HG02938 (cell line): ENCODE data around the gene HOXA13.

Experiments
- ATAC-seq: cut with Tn5 transposase; IDR thresholded peaks from one replicate; pipeline ENCODE4 v1.9.1; 2021; ENCODE audit warnings: mild to moderate bottlenecking, moderate library complexity; ENCODE audit not compliant: unreplicated experiment

HOXA13 gene

GRCh38 chr7:27182861-27183681 is 16.8 kb downstream of the HOXA13 start:
- no peak for ATAC-seq

DNA sequence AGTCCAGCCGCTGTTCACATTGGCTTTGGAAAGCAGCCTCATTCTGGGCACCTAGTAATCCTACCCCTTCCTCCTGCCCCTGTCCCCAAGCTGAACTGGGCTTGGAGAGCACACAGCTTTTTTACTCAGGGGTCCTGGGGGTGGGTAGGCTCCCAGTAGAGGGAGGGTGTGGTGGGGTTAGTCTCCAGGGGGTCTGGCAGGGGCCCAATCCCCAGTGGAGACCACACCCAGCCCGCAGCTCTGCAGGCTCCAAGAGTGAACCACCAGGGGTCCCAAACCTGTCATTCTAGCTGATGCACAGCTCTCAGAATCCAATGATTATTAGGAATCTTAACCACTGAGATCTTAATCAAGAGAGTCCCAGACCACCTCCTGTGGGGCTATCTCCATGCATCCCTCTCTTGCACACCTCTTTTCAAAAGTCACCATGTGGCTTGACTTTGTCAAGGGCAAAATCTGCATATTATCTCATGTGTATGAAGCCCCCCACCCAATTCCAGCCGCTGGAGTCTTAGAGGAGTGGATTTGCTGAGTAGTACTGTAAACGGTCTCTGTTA is 17.5 kb downstream of the HOXA13 start:
- ATAC-seq: no peak

GRCh38 chr7:27181795-27182275 is 18.1 kb downstream of the HOXA13 start:
- ATAC-seq: no peak

- ATAC-seq: no peak
These were observed 19.2 kb downstream of the HOXA13 start for GRCh38 chr7:27180431-27181420.

DNA sequence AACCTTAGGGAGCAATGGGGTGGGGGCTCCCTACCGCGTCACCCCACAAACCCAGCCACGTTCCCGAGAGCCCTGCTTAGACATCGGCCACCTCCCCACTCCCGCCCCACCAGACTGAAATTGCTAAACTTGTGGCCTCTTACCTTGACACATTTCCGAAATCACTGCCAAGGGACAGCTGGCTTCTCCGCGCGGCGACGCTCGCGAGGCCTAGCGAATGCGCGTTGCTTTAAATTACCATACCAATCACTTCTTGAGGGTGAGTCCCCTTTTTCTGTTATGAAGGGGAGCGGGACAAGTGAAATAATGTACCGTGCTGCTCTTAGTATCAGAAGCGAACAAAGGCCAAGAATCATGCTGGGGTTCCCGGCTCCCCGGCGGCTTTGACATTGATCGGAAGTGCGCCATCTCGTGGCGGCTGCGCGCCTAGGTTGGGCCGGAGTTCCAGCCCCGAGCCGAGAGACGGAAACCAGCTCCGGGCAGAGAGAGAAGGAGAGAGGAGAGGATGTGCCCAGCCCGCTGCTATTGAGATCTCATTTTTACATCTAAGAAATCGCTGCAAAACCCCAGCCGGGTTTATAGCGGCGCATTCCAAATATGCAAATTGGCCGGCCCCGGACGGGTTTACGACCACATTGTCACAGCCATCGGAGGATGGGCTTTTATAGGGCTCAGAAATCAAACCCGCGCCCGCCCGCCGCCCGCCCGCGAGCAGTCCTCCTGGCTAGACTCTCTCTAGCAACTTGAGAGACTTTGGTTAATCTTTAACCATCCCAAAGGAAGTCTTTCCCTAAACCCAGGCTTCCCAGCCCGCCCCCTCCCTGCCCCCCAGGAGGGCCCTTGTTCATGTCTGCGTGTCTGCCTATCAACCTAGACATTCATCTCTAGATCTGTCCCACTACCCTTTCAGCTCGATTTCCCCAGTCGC is 20.1 kb downstream of the HOXA13 start:
- no peak for ATAC-seq

GRCh38 chr7:27179030-27179429 is 20.9 kb downstream of the HOXA13 start:
- no peak for ATAC-seq

GRCh38 chr7:27178366-27178765 is 21.5 kb downstream of the HOXA13 start:
- no peak for ATAC-seq

GRCh38 chr7:27177795-27178320 is 22.0 kb downstream of the HOXA13 start:
- no peak for ATAC-seq

DNA sequence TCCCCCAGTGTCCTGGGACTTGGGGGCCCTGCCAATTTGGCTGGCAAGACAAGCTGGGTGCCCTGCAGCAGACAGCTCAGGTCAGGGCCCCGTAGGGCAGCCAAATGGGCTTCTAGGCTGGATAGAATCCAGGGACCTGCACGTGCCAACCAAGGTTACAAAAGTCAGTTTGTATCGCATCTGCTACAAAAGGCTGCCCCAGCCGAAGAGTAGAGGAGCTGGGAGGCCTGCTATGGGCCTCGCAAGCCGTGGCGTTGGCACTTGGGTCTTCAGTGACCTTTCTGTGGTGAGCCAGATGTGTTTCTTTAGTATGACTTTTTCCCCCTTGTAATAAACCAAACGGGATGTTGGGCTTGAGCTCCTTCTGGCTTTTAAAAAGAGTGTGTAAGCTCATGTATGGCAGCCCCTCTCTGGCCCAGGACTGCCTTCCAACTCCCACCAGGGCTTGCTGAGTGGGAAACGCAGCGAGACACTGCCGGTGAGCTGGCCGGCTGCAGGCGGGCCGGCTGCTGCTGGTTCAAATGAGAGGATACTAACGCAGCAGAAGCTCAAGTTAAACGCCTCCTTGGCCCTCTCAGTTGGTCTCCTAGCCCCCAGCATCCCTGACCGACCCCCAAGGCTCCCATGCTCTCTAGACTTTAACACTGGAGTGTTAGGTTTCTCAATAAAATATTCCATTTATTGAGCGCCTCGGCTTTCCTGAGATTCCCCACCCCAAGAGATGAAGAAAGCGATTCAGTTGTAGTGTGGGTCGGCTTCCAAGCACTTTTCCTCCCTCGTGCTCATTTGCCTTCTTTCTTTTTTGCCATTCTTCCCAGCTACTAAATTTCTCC is 22.7 kb downstream of the HOXA13 start:
- no peak for ATAC-seq

DNA sequence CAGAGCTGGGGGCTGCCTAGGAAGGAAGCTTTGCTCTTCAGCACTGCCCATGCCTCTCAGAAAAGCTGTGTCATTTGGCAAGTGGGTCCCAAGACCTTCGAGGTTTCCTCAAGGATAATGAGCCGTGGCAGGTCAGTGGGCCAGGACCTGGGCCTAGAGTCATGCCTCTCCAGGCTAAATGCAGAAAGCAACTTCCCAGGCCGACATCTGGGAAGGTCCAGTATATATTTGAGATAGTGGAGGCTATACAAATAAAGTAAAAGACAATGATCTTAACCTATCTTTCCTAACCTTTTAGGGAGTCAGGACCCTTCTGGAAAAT is 23.4 kb downstream of the HOXA13 start:
- no peak for ATAC-seq

DNA sequence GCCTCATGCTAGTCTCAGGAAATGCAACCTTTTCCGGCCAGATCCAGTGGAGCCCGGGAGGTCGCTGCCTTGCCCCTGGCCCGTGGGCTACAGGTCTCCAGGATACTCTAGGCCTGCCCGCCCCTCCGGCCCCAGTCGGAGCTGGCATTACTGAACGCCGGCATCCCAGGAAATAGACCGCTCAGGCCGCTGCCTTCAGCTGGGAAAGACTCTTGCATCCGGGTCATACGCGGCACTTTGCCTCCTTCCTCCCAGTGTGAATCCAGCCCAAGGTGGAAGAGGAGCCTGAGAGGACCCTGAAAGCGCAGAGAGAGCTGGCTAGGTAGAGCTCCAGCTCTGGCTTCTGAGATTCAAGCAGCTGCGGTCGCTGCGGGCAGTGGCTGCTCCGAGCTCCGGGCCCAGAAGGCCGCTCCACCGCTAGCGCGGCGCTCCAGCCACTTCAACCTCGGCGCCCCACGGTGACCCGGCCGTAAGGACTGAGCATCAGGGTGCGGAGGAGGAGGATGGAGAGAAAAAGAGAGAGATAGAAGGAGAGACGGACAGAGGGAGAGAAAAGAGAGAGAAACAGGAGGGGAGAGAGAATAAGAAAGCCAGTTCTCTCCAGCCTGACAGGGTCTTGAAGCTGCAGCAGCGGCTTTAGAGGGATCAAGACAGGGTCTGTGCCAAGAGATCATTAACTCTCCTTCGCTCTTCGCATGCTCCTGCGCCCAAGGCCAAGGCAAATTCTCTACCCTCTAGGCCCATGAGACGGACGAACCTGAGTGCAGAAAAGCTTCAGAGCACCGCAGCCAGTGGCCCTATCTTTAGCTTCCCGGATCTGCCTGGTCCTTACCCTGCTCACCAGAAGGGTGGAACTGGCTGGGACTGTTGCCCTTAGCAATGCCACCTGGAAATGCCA is 24.0 kb downstream of the HOXA13 start:
- no peak for ATAC-seq

GRCh38 chr7:27174874-27175625 is 24.8 kb downstream of the HOXA13 start:
- no peak for ATAC-seq

DNA sequence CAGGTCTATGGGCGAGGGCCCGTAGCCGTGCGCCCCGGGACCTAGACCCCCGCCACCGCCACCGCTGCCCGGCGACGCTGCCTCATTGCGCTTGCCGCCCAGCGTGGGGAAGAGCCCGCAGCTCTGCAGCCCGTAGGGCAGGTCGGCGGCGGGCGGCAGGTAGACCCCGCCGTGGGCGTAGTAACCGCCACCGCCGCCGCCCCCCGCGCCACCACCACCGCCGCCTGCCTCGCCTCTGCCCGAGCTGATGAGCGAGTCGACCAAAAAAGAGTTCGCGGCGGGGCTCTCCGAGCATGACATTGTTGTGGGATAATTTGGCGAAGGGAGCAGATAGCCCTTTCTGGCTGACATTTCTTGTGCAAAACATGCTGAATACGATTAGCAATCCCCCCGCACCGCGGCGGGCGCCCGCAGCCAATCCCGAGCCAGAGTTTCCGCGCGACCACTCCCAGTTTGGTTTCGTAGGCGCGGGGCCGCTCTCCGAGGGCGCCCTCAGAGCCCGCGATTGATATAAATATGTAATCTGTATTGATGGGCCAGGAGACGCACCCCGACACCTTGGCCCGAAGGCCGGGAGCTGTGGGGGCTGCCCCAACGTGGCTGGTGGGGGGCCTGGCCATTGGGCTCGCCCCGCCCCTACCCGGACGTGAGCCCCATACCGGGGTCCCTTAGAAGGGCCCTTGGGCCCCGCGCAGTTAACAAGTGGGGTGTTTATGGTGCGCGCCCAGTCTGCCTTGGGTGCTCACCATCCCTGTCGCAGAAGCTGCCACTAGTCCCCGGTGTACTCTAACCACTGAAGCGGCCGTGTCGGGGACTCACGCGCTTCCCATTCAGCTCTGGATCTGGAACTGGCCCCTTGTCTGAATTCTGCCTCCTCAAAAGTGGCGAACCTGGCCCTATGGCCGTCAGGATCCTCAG is 25.7 kb downstream of the HOXA13 start, which contains the start of gene HOXA10:
TSS of gene HOXA10 (minus strand) at position 365 of the 918 bp plus-strand sequence. CDS start at position 351, 14 bp downstream.
- ATAC-seq: no peak

DNA sequence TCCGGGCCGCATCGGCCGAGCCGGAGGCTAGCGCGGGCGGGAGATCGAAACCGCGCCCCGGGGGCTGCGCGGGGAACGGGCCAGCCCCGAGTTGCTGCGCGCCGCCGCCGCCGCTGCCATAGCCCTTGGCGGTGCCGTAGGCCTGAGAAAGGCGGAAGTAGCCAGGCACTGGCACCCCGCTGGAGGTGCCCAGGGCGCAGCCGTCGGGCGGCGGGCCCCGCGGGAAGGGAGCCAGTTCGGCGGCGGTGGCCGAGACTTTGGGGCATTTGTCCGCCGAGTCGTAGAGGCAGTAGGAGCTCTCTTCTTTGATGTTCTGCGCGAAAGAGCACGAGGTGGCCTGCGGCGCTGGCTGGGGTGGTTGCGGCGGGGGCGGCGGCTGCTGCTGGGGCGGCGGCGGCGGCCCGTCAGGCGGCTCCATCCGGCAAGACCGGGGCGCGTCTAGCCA is 26.4 kb downstream of the HOXA13 start:
- no peak for ATAC-seq

GRCh38 chr7:27172823-27173510 is 26.9 kb downstream of the HOXA13 start:
- no peak for ATAC-seq

DNA sequence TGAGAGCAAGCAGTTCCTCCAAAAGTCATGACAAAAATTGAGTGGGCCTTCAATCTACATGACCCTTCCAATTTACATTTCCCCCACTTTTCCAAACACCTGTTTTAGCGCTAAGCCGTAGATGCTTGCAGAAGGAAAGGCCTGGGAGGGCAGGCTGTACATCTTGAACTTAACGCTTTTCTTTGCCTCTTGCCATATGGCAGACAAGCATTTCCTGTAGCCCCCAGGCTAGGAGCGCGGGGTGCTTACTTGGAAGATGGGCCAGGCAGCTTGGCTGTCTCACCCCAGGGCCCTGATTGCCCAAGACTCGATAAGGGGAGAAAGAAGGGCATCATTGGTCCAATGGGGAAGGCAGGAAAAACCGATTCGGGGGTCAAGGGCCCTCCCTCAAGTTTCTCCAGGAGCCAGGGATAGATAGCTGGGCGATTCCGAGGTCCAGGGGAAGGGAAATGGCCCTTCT is 27.5 kb downstream of the HOXA13 start:
- no peak for ATAC-seq
